Measurements from ENCODE around the gene HOXC12. TPM values are rescaled to one million over a fixed set of nuclear protein-coding genes. Genes with fewer than 3 reads are reported as not detected.
A peak's percentile ranks its signal among the peaks of the same experiment; 100 is the strongest.

The HOXC12 gene
- total and polyA plus RNA-seq, 11 donors = not detected

DNA sequence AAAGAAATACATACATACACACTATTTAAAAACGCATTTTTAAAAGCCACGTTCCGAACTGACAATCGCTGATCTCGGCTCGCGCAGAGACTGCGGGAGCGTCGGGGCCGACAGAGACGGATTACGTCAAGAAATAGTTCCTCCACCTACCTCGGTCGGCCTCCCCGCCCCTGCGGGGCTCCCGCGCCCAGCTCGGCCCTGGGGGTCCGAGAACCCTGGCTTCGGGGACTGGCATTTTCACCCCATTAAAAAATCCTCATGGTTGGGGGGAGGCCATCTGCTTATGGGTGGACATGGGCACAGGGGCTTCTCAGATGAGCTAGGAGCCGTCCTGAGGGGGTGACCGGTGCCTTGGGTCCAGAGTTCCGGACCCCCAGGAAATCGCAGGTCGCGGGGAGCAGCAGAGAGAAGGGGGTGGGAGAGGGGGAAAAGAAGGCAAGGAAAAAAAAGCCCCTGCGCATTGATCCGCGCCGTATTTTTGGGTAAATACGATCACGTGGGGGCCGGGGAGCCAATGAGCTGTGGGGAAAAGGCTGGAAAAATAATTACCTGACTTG is 44.9 kb downstream of the HOXC12 start:
- no peak for DNase-seq

DNA sequence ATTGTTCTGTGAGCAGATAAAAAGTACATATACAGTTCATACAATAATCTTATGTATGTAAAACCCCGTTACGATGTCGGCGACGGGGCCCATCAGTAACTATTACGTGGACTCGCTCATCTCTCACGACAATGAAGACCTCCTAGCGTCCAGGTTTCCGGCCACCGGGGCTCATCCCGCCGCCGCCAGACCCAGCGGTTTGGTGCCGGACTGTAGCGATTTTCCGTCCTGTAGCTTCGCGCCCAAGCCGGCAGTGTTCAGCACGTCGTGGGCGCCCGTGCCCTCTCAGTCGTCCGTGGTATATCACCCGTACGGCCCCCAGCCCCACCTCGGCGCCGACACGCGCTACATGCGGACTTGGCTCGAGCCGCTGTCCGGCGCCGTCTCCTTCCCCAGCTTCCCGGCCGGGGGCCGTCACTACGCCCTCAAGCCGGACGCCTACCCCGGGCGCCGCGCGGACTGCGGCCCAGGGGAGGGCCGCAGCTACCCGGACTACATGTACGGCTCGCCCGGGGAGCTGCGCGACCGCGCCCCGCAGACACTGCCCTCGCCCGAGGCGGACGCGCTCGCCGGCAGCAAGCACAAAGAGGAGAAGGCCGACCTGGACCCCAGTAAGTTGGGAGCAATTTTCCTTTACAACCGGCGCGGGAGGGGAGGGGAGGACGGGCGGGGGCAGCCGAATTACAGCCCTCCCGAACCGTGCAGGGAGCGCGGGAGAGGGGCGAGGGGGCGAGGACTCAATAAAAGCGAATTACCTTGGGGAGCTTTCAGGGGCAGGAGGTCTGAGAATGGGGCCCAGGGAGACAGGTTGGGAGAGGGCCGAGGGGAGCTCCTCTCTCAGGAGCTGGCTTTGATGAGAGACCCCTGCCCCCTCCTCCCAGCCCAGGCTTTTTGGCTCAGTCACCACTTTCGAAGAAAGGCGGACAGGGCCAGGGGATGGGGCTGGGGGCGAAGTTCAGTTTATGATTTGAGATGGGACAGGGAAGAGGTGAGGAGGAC is 45.7 kb downstream of the HOXC12 start, which contains the start of gene HOXC9:
HOXC9 (plus strand) TSS at position 46 of the 999 bp plus-strand sequence; CDS start at position 74, 28 bp downstream.
- Histone ChIP-seq H3K27ac (no peak within 1 kb of the TSS), H3K9me3 (no peaks in the 10 kb centered on the region), H3K27me3 (peaks cover 83 to 100% (median 100%) of the 10 kb centered on the region in 9 donors), H3K36me3 (no peaks in the 10 kb centered on the region), H3K4me1 (peaks cover 0 to 32% (median 14%) of the 10 kb centered on the region in 12 donors), H3K4me3 (peak within 1 kb of the TSS; percentile 6 to 41 (median 25))
- ATAC-seq = peak in 1 of 4 donors; percentile 35
- 2 to 6% (median 3%) methylated on average over 14 to 87 of the region's 87 CpGs for WGBS, 4 donors
- DNase-seq = no peak
- TF ChIP-seq, protein P1, sequence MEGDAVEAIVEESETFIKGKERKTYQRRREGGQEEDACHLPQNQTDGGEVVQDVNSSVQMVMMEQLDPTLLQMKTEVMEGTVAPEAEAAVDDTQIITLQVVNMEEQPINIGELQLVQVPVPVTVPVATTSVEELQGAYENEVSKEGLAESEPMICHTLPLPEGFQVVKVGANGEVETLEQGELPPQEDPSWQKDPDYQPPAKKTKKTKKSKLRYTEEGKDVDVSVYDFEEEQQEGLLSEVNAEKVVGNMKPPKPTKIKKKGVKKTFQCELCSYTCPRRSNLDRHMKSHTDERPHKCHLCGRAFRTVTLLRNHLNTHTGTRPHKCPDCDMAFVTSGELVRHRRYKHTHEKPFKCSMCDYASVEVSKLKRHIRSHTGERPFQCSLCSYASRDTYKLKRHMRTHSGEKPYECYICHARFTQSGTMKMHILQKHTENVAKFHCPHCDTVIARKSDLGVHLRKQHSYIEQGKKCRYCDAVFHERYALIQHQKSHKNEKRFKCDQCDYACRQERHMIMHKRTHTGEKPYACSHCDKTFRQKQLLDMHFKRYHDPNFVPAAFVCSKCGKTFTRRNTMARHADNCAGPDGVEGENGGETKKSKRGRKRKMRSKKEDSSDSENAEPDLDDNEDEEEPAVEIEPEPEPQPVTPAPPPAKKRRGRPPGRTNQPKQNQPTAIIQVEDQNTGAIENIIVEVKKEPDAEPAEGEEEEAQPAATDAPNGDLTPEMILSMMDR (IDR thresholded peaks at IDR 0.05) = no peak
- no peak for TF ChIP-seq POLR2A (IDR thresholded peaks at IDR 0.05)
- intact Hi-C loops (cut with DNase I) = loop anchor here in 1 of 10 donors (10.0 kb wide), 1 partner anchor 374 kb away; no protein-coding TSS in a partner anchor

More for the DNA sequence above, 44.9 kb downstream of the HOXC12 start:
- Histone ChIP-seq H3K9me3 (no peaks in the 10 kb centered on the region), H3K27me3 (peaks cover 83 to 100% (median 99%) of the 10 kb centered on the region in 9 donors), H3K27ac (no peak overlapping the region), H3K4me1 (peaks cover 0 to 40% (median 22%) of the 10 kb centered on the region in 12 donors), H3K4me3 (peak overlapping the region in 9 of 12 donors; percentile 6 to 40 (median 27)), H3K36me3 (no peaks in the 10 kb centered on the region)
- intact Hi-C loops (cut with DNase I) = loop anchor here in 1 of 10 donors (10.0 kb wide), 1 partner anchor 375 kb away; no protein-coding TSS in a partner anchor
- ATAC-seq = no peak
- 2 to 4% (median 3%) methylated on average over 14 to 35 of the region's 35 CpGs for WGBS, 4 donors
- no peak for TF ChIP-seq POLR2A (IDR thresholded peaks at IDR 0.05)
- TF ChIP-seq, protein P1 (IDR thresholded peaks at IDR 0.05) = no peak

DNA sequence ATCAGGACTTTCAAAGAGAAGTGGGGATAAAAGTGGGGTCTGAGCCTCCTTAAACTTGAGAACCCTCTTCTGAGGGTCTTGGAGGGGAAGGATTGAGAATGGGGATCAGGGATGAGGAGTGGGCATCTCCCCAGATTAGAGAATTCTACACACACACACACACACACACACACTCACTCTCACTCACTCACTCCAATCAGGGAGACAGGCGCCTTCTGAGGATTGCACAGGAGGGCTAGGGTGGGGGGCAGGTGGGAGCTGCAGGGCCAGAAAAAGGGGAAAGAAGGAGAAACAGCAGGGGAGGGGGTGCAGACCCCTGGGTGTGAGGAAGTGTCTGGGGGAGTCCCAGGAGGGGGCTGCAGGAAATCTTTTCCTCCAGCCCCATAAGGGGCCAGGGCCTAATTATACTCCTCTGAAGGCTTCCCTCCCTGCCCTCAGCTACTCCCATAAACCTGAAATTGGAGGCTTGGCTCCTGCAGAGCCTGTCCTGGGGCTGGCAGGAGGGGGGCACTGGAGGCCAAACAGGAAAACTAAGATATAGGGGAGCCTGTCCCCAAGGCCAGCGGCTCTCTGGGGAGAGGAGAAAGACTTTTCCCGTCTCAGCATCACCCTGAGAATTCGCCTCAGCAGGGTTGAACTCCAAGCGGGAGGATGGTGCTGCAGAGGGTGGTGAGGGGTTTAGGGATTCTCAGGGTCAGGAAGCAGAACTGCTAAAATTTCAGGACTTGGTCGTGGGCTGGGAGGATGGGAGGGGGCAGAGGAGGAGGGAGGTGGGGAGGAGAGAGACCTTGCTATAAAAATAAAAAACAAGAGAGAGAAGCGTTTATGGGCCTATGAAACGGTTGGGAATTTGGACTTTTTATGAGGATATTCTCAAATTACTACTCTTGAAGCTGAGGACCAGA is 46.8 kb downstream of the HOXC12 start:
- intact Hi-C loops (cut with DNase I) = loop anchor here in 1 of 10 donors (10.0 kb wide), 1 partner anchor 373 kb away; no protein-coding TSS in a partner anchor
- no peak for DNase-seq
- TF ChIP-seq POLR2A (IDR thresholded peaks at IDR 0.05) = no peak
- TF ChIP-seq, protein P1 (IDR thresholded peaks at IDR 0.05) = no peak
- H3K9me3 ChIP-seq = no peaks in the 10 kb centered on the region
- ATAC-seq = no peak
- no peak overlapping the region for H3K27ac ChIP-seq
- 19 to 27% (median 24%) methylated on average over 8 of the region's 8 CpGs for WGBS, 4 donors
- H3K4me1 ChIP-seq = peaks cover 0 to 28% (median 14%) of the 10 kb centered on the region in 12 donors
- H3K4me3 ChIP-seq = no peak overlapping the region
- peaks cover 77 to 100% (median 100%) of the 10 kb centered on the region in 9 donors for H3K27me3 ChIP-seq
- H3K36me3 ChIP-seq = no peaks in the 10 kb centered on the region
